HCT116 (cell line): Measurements from ENCODE around the gene FNDC3A. TPM values are rescaled to one million over a fixed set of nuclear protein-coding genes. Genes with fewer than 3 reads are reported as not detected.

Source experiments
- ATAC-seq: fragments of 200-7000 bp; cut with Tn5 transposase; 2 replicates; pipeline ENCODE4 v1.9.1; 2020; ENCODE audit warnings: mild to moderate bottlenecking, moderate library complexity
- BruUV-seq: library from RNA; stranded (reverse); fragments of 400-500 nt; replicated peaks from 2 replicates; lab custom pipeline; 2021; lab: Mats Ljungman, UMichigan
- CTCF ChIA-PET: fragments of 300-600 bp; sonication (Branson Sonifier 250); formaldehyde crosslinking; loops from one replicate; lab custom pipeline; 2021; ENCODE audit warnings: antibody characterized with exemption; lab: Charles Lee
- POLR2A ChIA-PET: fragments of 300-600, 350-600 bp; sonication (Branson Sonifier 250); formaldehyde crosslinking; loops from one replicate; lab custom pipeline; 2021; ENCODE audit warnings: antibody characterized with exemption; lab: Charles Lee
- RAD21 ChIA-PET, 2 experiments: fragments of 300-600 bp; sonication (Branson Sonifier 250); formaldehyde crosslinking; loops; one replicate each; lab custom pipeline; 2023; ENCODE audit warnings: low total read pairs in 2 of 2; ENCODE audit not compliant: uncharacterized antibody in 2 of 2, unreplicated experiment in 2 of 2, low non-redundant PET in 1 of 2; lab: Charles Lee
- DNase-seq: peaks from one replicate; pipeline ENCODE4 v3.0.0-alpha.2; 2010; ENCODE audit warnings: low read depth, low spot score
- H2AFZ ChIP-seq: fragments of 200-600 bp; shearing (Covaris generic), sonication (generic); 2 replicates; pipeline ENCODE4 v1.6.1; 2017; ENCODE audit warnings: low read depth, mixed run types, mixed read lengths, antibody characterized with exemption, low read length; ENCODE audit not compliant: poor library complexity, severe bottlenecking
- H3K27ac ChIP-seq: 2 replicates; pipeline ENCODE4 v1.5.1; 2012; ENCODE audit warnings: low read depth, low read length
- H3K27me3 ChIP-seq: fragments of 200-600 bp; sonication (generic); 2 replicates; pipeline ENCODE4 v1.6.1; 2016; ENCODE audit warnings: mixed run types, low read length, mixed read lengths; ENCODE audit not compliant: insufficient read depth
- H3K36me3 ChIP-seq, 2 experiments: fragments of 200-500 bp in 1 of 2; fragments of 200-600 bp in 1 of 2; sonication (Bioruptor generic) in 1 of 2; sonication (generic) in 1 of 2; 2 replicates each; pipeline versions ENCODE4 v1.5.1 to v1.6.1; 2014 to 2016; ENCODE audit warnings: low read length in 2 of 2, inconsistent platforms in 1 of 2, mixed read lengths in 1 of 2, mixed run types in 1 of 2; ENCODE audit not compliant: insufficient read depth in 2 of 2, control insufficient read depth in 1 of 2
- H3K4me1 ChIP-seq, 2 experiments: fragments of 200-600 bp in 1 of 2; sonication (generic) in 1 of 2; 2 replicates each; pipeline versions ENCODE4 v1.5.1 to v1.6.1; 2012 to 2017; ENCODE audit warnings: low read length in 2 of 2, inconsistent platforms in 1 of 2, mild to moderate bottlenecking in 1 of 2, mixed read lengths in 1 of 2, mixed run types in 1 of 2, moderate library complexity in 1 of 2; ENCODE audit not compliant: insufficient read depth in 2 of 2, control insufficient read depth in 1 of 2
- H3K4me2 ChIP-seq: fragments of 200-600 bp; sonication (generic); 2 replicates; pipeline ENCODE4 v1.6.1; 2017; ENCODE audit warnings: mixed run types, low read length, mixed read lengths
- H3K4me3 ChIP-seq, 2 experiments: fragments of 200-600 bp in 1 of 2; sonication (generic) in 1 of 2; replicated peaks in 1 of 2; 2 replicates each; pipeline ENCODE4 v1.5.1; 2011 to 2016; ENCODE audit warnings: low read length in 2 of 2, control low read depth in 1 of 2, low read depth in 1 of 2, mild to moderate bottlenecking in 1 of 2, mixed read lengths in 1 of 2, mixed run types in 1 of 2
- H3K79me2 ChIP-seq: fragments of 200-600 bp; sonication (generic); 2 replicates; pipeline ENCODE4 v1.6.1; 2017; ENCODE audit warnings: mild to moderate bottlenecking, mixed run types, low read length, moderate library complexity, mixed read lengths; ENCODE audit not compliant: insufficient read depth
- H3K9ac ChIP-seq: fragments of 200-600 bp; sonication (generic); 2 replicates; pipeline ENCODE4 v1.6.1; 2016; ENCODE audit warnings: low read length, mixed read lengths
- H3K9me2 ChIP-seq: fragments of 200-600 bp; sonication (generic), shearing (Covaris generic); 2 replicates; pipeline ENCODE4 v1.6.1; 2017; ENCODE audit warnings: mixed run types, mild to moderate bottlenecking, moderate library complexity; ENCODE audit not compliant: insufficient read depth
- H3K9me3 ChIP-seq, 2 experiments: fragments of 200-500 bp in 1 of 2; fragments of 200-600 bp in 1 of 2; sonication (Bioruptor generic) in 1 of 2; sonication (generic) in 1 of 2; 2 replicates each; pipeline ENCODE4 v1.6.1; 2014 to 2017; ENCODE audit warnings: low read length in 2 of 2, mixed read lengths in 2 of 2, inconsistent platforms in 1 of 2, low read depth in 1 of 2, mild to moderate bottlenecking in 1 of 2, mixed run types in 1 of 2, moderate library complexity in 1 of 2; ENCODE audit not compliant: control insufficient read depth in 1 of 2, insufficient read depth in 1 of 2
- H4K20me1 ChIP-seq: fragments of 200-600 bp; sonication (generic), shearing (Covaris generic); 2 replicates; pipeline ENCODE4 v1.6.1; 2017; ENCODE audit warnings: mixed run types, mild to moderate bottlenecking, moderate library complexity; ENCODE audit not compliant: insufficient read depth
- ATF3 ChIP-seq: IDR thresholded peaks from 2 replicates; pipeline ENCODE4 v1.6.1; 2012
- CBX3 ChIP-seq: IDR thresholded peaks from 2 replicates; pipeline ENCODE4 v1.6.1; 2012; ENCODE audit warnings: low read depth
- CEBPB ChIP-seq: IDR thresholded peaks from 2 replicates; pipeline ENCODE4 v1.6.1; 2012; ENCODE audit warnings: low read depth
- EGR1 ChIP-seq: IDR thresholded peaks from 2 replicates; pipeline ENCODE4 v1.6.1; 2012; ENCODE audit warnings: low read depth
- EZH2 ChIP-seq: fragments of 200-600 bp; sonication (generic); IDR thresholded peaks from 2 replicates; pipeline ENCODE4 v1.6.1; 2017; ENCODE audit warnings: antibody characterized with exemption, mixed run types
- JUND ChIP-seq: IDR thresholded peaks from 2 replicates; pipeline ENCODE4 v1.6.1; 2012
- MAX ChIP-seq: IDR thresholded peaks from 2 replicates; pipeline ENCODE4 v1.6.1; 2012
- RAD21 ChIP-seq: IDR thresholded peaks from 2 replicates; pipeline ENCODE4 v1.6.1; 2012; ENCODE audit warnings: low read depth, mild to moderate bottlenecking
- REST ChIP-seq: IDR thresholded peaks from 2 replicates; pipeline ENCODE4 v1.6.1; 2012; ENCODE audit warnings: low read depth
- SRF ChIP-seq: IDR thresholded peaks from 2 replicates; pipeline ENCODE4 v1.6.1; 2012; ENCODE audit warnings: low read depth
- TCF7L2 ChIP-seq: IDR thresholded peaks from 2 replicates; pipeline ENCODE4 v1.7.0; 2011; ENCODE audit warnings: borderline replicate concordance, inconsistent platforms; ENCODE audit not compliant: insufficient read depth, insufficient read length; ENCODE audit errors: extremely low read depth
- YY1 ChIP-seq: IDR thresholded peaks from 2 replicates; pipeline ENCODE4 v1.6.1; 2011; ENCODE audit warnings: low read length, low read depth, moderate library complexity, mild to moderate bottlenecking; ENCODE audit not compliant: insufficient replicate concordance; ENCODE audit errors: extremely low read depth
- ZBTB33 ChIP-seq: IDR thresholded peaks from 2 replicates; pipeline ENCODE4 v1.6.1; 2011; ENCODE audit warnings: mild to moderate bottlenecking, low read length, moderate library complexity; ENCODE audit not compliant: insufficient replicate concordance; ENCODE audit errors: extremely low read depth
- ZFX ChIP-seq: fragments of 450-650 bp; IDR thresholded peaks from 2 replicates; pipeline ENCODE4 v1.6.1; 2017
- ZNF274 ChIP-seq: fragments of 200-500 bp; sonication (Bioruptor generic); IDR thresholded peaks from 2 replicates; pipeline ENCODE4 v1.6.1; 2014; ENCODE audit warnings: mild to moderate bottlenecking, low read depth, low read length, inconsistent platforms
- intact Hi-C: fragments of 100-400 bp; cut with micrococcal nuclease; formaldehyde crosslinking; loops from 2 replicates; pipeline ENCODE4 v1.10.0; 2022
- total RNA-seq: library from RNA; stranded (reverse); gene quantifications from one replicate; pipeline ENCODE4 v1.2.1, GENCODE V29; 2021; ENCODE audit not compliant: unreplicated experiment

The FNDC3A gene
- total RNA-seq, 1 experiment from 2014 or later: 30.5 TPM

GRCh38 chr13:49206641-49207040 lies 230.9 kb downstream of the FNDC3A start (continued):
- TF ChIP-seq REST (no peak), EGR1 (no peak), CEBPB (no peak), EZH2 (no peak), CBX3 (no peak), YY1 (no peak), ATF3 (no peak), ZNF274 (no peak)
- TF ChIP-seq, all 23 proteins: peak for 0

- intact Hi-C loops: no loop called here
- H3K79me2 ChIP-seq: no peaks in the 10 kb centered on the region
- ATAC-seq (no peak), DNase-seq (no peak)
- no peak overlapping the region for H2AFZ ChIP-seq
- ChIA-PET CTCF (no interaction called here), POLR2A (no interaction called here), RAD21 (no interaction called here)
- BruUV-seq: no TSS peak
- H3K4me3 ChIP-seq: no peak overlapping the region
- no peak overlapping the region for H3K27ac ChIP-seq
- TF ChIP-seq ZBTB33 (no peak), RAD21 (no peak), TCF7L2 (no peak), YY1 (no peak), JUND (no peak), ZFX (no peak), CBX3 (no peak), MAX (no peak), CEBPB (no peak), EGR1 (no peak), SRF (no peak)
- H3K4me2 ChIP-seq: no peak overlapping the region
- no peaks in the 10 kb centered on the region for H4K20me1 ChIP-seq
- no peaks in the 10 kb centered on the region for H3K9me3 ChIP-seq
- H3K9me2 ChIP-seq: no peaks in the 10 kb centered on the region
- no peaks in the 10 kb centered on the region for H3K27me3 ChIP-seq
- no peak overlapping the region for H3K9ac ChIP-seq
- H3K36me3 ChIP-seq: peaks cover 6 to 9% of the 10 kb centered on the region in 2 experiments; a peak in 1 of 4 replicates
- no peaks in the 10 kb centered on the region for H3K4me1 ChIP-seq
Measured at GRCh38 chr13:49208619-49209018, 232.9 kb downstream of the FNDC3A start.
